H9 (cell line): Measurements from ENCODE around the gene PDZD2. TPM values are rescaled to one million over a fixed set of nuclear protein-coding genes. Genes with fewer than 3 reads are reported as not detected.

Source experiments
- DNase-seq: peaks from one replicate; pipeline ENCODE4 v3.0.0-alpha.2; 2017
- H2AFZ ChIP-seq: one replicate; pipeline ENCODE4 v1.6.1; 2013; ENCODE audit warnings: mild to moderate bottlenecking, low read length, control low read depth, moderate library complexity
- H2AK5ac ChIP-seq: 2 replicates; pipeline ENCODE4 v1.6.1; 2013; ENCODE audit warnings: low read length, control low read depth, mixed read lengths; ENCODE audit not compliant: insufficient read length
- H2BK120ac ChIP-seq: one replicate; pipeline ENCODE4 v1.6.1; 2013; ENCODE audit warnings: low read depth, mild to moderate bottlenecking, low read length, control low read depth, inconsistent platforms; ENCODE audit not compliant: poor library complexity, severe bottlenecking
- H2BK12ac ChIP-seq: 2 replicates; pipeline ENCODE4 v1.6.1; 2013; ENCODE audit warnings: low read length, control low read depth, mixed read lengths, low read depth; ENCODE audit not compliant: insufficient read length
- H2BK15ac ChIP-seq: 2 replicates; pipeline ENCODE4 v1.6.1; 2013; ENCODE audit warnings: low read depth, low read length, control low read depth
- H2BK20ac ChIP-seq: one replicate; pipeline ENCODE4 v1.6.1; 2013; ENCODE audit warnings: low read depth, mild to moderate bottlenecking, low read length, control low read depth, inconsistent platforms; ENCODE audit not compliant: poor library complexity, severe bottlenecking
- H2BK5ac ChIP-seq: 2 replicates; pipeline ENCODE4 v1.6.1; 2013; ENCODE audit warnings: low read length, control low read depth, mixed read lengths; ENCODE audit not compliant: insufficient read length
- H3K14ac ChIP-seq: 2 replicates; pipeline ENCODE4 v1.6.1; 2013; ENCODE audit warnings: low read length, control low read depth; ENCODE audit not compliant: insufficient read depth
- H3K18ac ChIP-seq: 2 replicates; pipeline ENCODE4 v1.6.1; 2013; ENCODE audit warnings: low read depth, mild to moderate bottlenecking, mixed read lengths, low read length, control low read depth; ENCODE audit not compliant: insufficient read length
- H3K23ac ChIP-seq: 2 replicates; pipeline ENCODE4 v1.6.1; 2013; ENCODE audit warnings: low read length, control low read depth, mixed read lengths, low read depth; ENCODE audit not compliant: insufficient read length
- H3K23me2 ChIP-seq: 2 replicates; pipeline ENCODE4 v1.6.1; 2013; ENCODE audit warnings: low read depth, mild to moderate bottlenecking, mixed read lengths, low read length, control low read depth; ENCODE audit not compliant: insufficient read length, poor library complexity, severe bottlenecking
- H3K27ac ChIP-seq: 2 replicates; pipeline ENCODE4 v1.5.1; 2013; ENCODE audit warnings: low read length, control low read depth, mixed read lengths, low read depth; ENCODE audit not compliant: insufficient read length
- H3K27me3 ChIP-seq: 2 replicates; pipeline ENCODE4 v1.6.1; 2013; ENCODE audit warnings: low read length, control low read depth, inconsistent platforms; ENCODE audit not compliant: insufficient read depth
- H3K4ac ChIP-seq: 2 replicates; pipeline ENCODE4 v1.6.1; 2013; ENCODE audit warnings: low read depth, mild to moderate bottlenecking, control low read depth, inconsistent platforms, low read length, moderate library complexity
- H3K4me1 ChIP-seq: 2 replicates; pipeline ENCODE4 v1.6.1; 2013; ENCODE audit warnings: low read length, control low read depth, inconsistent platforms; ENCODE audit not compliant: insufficient read depth
- H3K4me2 ChIP-seq: 2 replicates; pipeline ENCODE4 v1.6.1; 2013; ENCODE audit warnings: low read length, control low read depth, mixed read lengths; ENCODE audit not compliant: insufficient read length, insufficient read depth
- H3K56ac ChIP-seq: 2 replicates; pipeline ENCODE4 v1.6.1; 2013; ENCODE audit warnings: low read depth, mild to moderate bottlenecking, mixed read lengths, low read length, control low read depth; ENCODE audit not compliant: insufficient read length
- H3K79me1 ChIP-seq: 2 replicates; pipeline ENCODE4 v1.6.1; 2013; ENCODE audit warnings: low read depth, mild to moderate bottlenecking, moderate library complexity, low read length, control low read depth, inconsistent platforms; ENCODE audit not compliant: insufficient read depth, poor library complexity, severe bottlenecking
- H3K79me2 ChIP-seq: 2 replicates; pipeline ENCODE4 v1.6.1; 2013; ENCODE audit warnings: low read length, control low read depth, inconsistent platforms; ENCODE audit not compliant: insufficient read depth
- H3K9ac ChIP-seq: 2 replicates; pipeline ENCODE4 v1.6.1; 2013; ENCODE audit warnings: low read length, control low read depth, mixed read lengths; ENCODE audit not compliant: insufficient read length; ENCODE audit errors: extremely low read depth
- H3K9me3 ChIP-seq: one replicate; pipeline ENCODE4 v1.6.1; 2013; ENCODE audit warnings: low read depth, low read length, inconsistent platforms; ENCODE audit not compliant: control insufficient read depth
- H3T11ph ChIP-seq: one replicate; pipeline ENCODE4 v1.6.1; 2013; ENCODE audit warnings: mild to moderate bottlenecking, low read length, control low read depth, inconsistent platforms
- H4K20me1 ChIP-seq: one replicate; pipeline ENCODE4 v1.6.1; 2013; ENCODE audit not compliant: control insufficient read depth, insufficient read length, insufficient read depth
- H4K5ac ChIP-seq: 2 replicates; pipeline ENCODE4 v1.6.1; 2013; ENCODE audit warnings: low read depth, mild to moderate bottlenecking, mixed read lengths, low read length, control low read depth; ENCODE audit not compliant: insufficient read length
- H4K8ac ChIP-seq: replicated peaks from 2 replicates; pipeline ENCODE4 v1.6.1; 2013; ENCODE audit warnings: low read length, control low read depth, mixed read lengths, low read depth; ENCODE audit not compliant: insufficient read length
- H4K91ac ChIP-seq: 2 replicates; pipeline ENCODE4 v1.6.1; 2013; ENCODE audit warnings: low read depth, mild to moderate bottlenecking, moderate library complexity, mixed read lengths, low read length, control low read depth; ENCODE audit not compliant: insufficient read length
- H3K27ac Mint-ChIP-seq, 3 experiments: 2 replicates in 2 of 3; 3 replicates in 1 of 3; pipeline ENCODE4 v1.8.0; 2020 to 2021; ENCODE audit warnings: mixed read lengths in 3 of 3, mild to moderate bottlenecking in 1 of 3, moderate library complexity in 1 of 3
- H3K27me3 Mint-ChIP-seq: 2 replicates; pipeline ENCODE4 v1.8.0; 2021; ENCODE audit warnings: low read depth, mild to moderate bottlenecking, moderate library complexity, mixed read lengths
- H3K36me3 Mint-ChIP-seq, 3 experiments: 2 replicates in 2 of 3; 3 replicates in 1 of 3; pipeline ENCODE4 v1.8.0; 2020 to 2021; ENCODE audit warnings: low read depth in 3 of 3, mixed read lengths in 3 of 3; ENCODE audit not compliant: insufficient read depth in 1 of 3
- H3K4me1 Mint-ChIP-seq, 2 experiments: 2 replicates each; pipeline ENCODE4 v1.8.0; 2020; ENCODE audit warnings: mixed read lengths in 2 of 2
- H3K4me3 Mint-ChIP-seq, 2 experiments: 2 replicates in 1 of 2; 3 replicates in 1 of 2; pipeline ENCODE4 v1.8.0; 2020 to 2021; ENCODE audit warnings: mild to moderate bottlenecking in 2 of 2, mixed read lengths in 2 of 2, moderate library complexity in 1 of 2
- H3K9me3 Mint-ChIP-seq, 2 experiments: 2 replicates in 1 of 2; 3 replicates in 1 of 2; pipeline ENCODE4 v1.8.0; 2020; ENCODE audit warnings: mild to moderate bottlenecking in 2 of 2, mixed read lengths in 2 of 2, moderate library complexity in 1 of 2
- CTCF ChIP-seq: fragments of 200-600 bp; sonication (generic); conservative IDR thresholded peaks from 3 replicates; pipeline ENCODE4 v1.8.0; 2021; ENCODE audit warnings: antibody characterized with exemption, mild to moderate bottlenecking
- WGBS: extraction: QIAGEN DNeasy Blood & Tissue Kit; methylation state at CpG from one replicate; pipeline ENCODE4 v1.1.7; 2013; ENCODE audit warnings: missing lambda C conversion rate, low lambda C conversion rate, mixed read lengths; ENCODE audit not compliant: insufficient read length; ENCODE audit errors: extremely low coverage; 5-methylcytosine and 5-hydroxymethylcytosine counted together
- total RNA-seq: library from RNA; stranded (reverse); gene quantifications from 2 replicates; pipeline ENCODE4 v1.2.1, GENCODE V29; 2021

Gene PDZD2
- total RNA-seq, 1 experiment from 2014 or later = 9.9 TPM

GRCh38 chr5:32020271-32020670 lies 381.3 kb downstream of the PDZD2 start:
- no peak for TF ChIP-seq CTCF
- no CpG with 5 or more reads among the region's 4 CpGs for WGBS
- H3K9me3 ChIP-seq = no peaks in the 10 kb centered on the region
- no peak overlapping the region for H4K5ac ChIP-seq
- H3K56ac ChIP-seq = no peak overlapping the region
- no peak overlapping the region for H4K91ac ChIP-seq
- no peak overlapping the region for H2BK20ac ChIP-seq
- DNase-seq = no peak
- H3K23me2 ChIP-seq = peaks cover 2% of the 10 kb centered on the region
- no peaks in the 10 kb centered on the region for H4K20me1 ChIP-seq
- no peak overlapping the region for H2BK12ac ChIP-seq
- H3K4ac ChIP-seq = no peak overlapping the region
- H2AFZ ChIP-seq = no peak overlapping the region
- no peak overlapping the region for H2BK5ac ChIP-seq
- H2BK15ac ChIP-seq = no peak overlapping the region
- H2AK5ac ChIP-seq = no peak overlapping the region
- Mint-ChIP-seq H3K9me3 (no peaks in the 10 kb centered on the region), H3K4me1 (peaks cover 42% of the 10 kb centered on the region in 2 experiments), H3K4me3 (no peak overlapping the region), H3K36me3 (no peaks in the 10 kb centered on the region), H3K27ac (no peak overlapping the region), H3K27me3 (no peaks in the 10 kb centered on the region; the same call in 1 of the 2 replicates)
- no peak overlapping the region for H3K23ac ChIP-seq
- H3K79me1 ChIP-seq = no peaks in the 10 kb centered on the region
- no peak overlapping the region for H3K18ac ChIP-seq
- H3K4me2 ChIP-seq = no peak overlapping the region
- no peak overlapping the region for H3K27ac ChIP-seq
- no peak overlapping the region for H3K9ac ChIP-seq
- no peak overlapping the region for H4K8ac ChIP-seq
- H3K4me1 ChIP-seq = peaks cover 14% of the 10 kb centered on the region; the same call in 1 of the 2 replicates
- H2BK120ac ChIP-seq = no peak overlapping the region
- no peaks in the 10 kb centered on the region for H3K27me3 ChIP-seq
- H3K14ac ChIP-seq = no peak overlapping the region
- no peaks in the 10 kb centered on the region for H3K79me2 ChIP-seq
- no peak overlapping the region for H3T11ph ChIP-seq
